ENCODE measurements around the gene CXCR6. TPM values are rescaled to one million over a fixed set of nuclear protein-coding genes. Genes with fewer than 3 reads are reported as not detected.

Gene CXCR6
- polyA plus RNA-seq, 2 of the 4 experiments (the other 2 are of a cell fraction) = not detected

DNA sequence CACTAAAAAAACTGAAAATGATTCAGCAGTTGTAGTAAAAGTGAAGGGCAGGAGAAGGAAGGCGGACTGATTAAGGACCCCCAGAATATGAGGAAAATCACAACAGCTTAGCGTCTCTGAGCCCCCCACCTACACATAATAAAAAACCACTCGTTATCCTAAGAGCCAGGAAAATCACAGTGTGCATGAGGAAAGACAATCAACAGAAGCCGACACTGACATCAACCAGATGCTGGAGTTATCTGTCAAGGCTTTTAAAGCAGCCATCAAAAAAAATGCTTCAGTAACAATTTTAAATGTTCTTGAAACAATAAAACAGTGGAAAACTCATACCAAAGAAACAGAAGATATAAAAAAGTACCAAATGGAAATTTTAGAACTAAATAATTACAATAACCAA lies 9.7 kb upstream of the CXCR6 start:
- Histone ChIP-seq H3K4me3 (no peak overlapping the region), H3K4me1 (no peaks in the 10 kb centered on the region), H3K9me3 (no peaks in the 10 kb centered on the region), H3K27ac (no peak overlapping the region), H3K4me2 (no peak overlapping the region)
- CTCF ChIA-PET = interaction anchor here (5.8 to 7.7 kb wide), 2 partner anchors 145 to 172 kb away, joined by 45 to 50 read pairs; no protein-coding TSS in a partner anchor
- no peak for FAIRE-seq
- DNase-seq (ENCODE audit: low read depth in 1 of 2, low spot score in 1 of 2) = no peak
- POLR2A ChIA-PET = no interaction called here
- 85% methylated on average over 4 of the region's 4 CpGs for WGBS (ENCODE audit: missing lambda C conversion rate)
- no peak for ATAC-seq
- TF ChIP-seq MAZ (IDR thresholded peaks at IDR 0.05; ENCODE audit: borderline replicate concordance, low read depth, low read length) = no peak
- no peak for TF ChIP-seq CHD2 (IDR thresholded peaks at IDR 0.05; ENCODE audit: low read length, partially characterized antibody)
- TF ChIP-seq PHF8 (IDR thresholded peaks at IDR 0.05; ENCODE audit: borderline replicate concordance, low read depth) = no peak
- no peak for TF ChIP-seq REST (IDR thresholded peaks at IDR 0.05)
- TF ChIP-seq ESRRA (IDR thresholded peaks at IDR 0.05; ENCODE audit: borderline replicate concordance, low read length) = no peak
- TF ChIP-seq CHD4 (IDR thresholded peaks at IDR 0.05; ENCODE audit: borderline replicate concordance) = no peak
- TF ChIP-seq CBX8 (IDR thresholded peaks at IDR 0.05) = no peak
- no peak for TF ChIP-seq TP53 (CRISPR knock-in tag; IDR thresholded peaks at IDR 0.05)
- TF ChIP-seq HEYL (CRISPR knock-in tag; IDR thresholded peaks at IDR 0.05) = no peak
- TF ChIP-seq FOSL2 (IDR thresholded peaks at IDR 0.05) = no peak
- TF ChIP-seq FOSL2 (CRISPR knock-in tag; IDR thresholded peaks at IDR 0.05) = no peak
- TF ChIP-seq HOXA7 (CRISPR knock-in tag; IDR thresholded peaks at IDR 0.05) = no peak
- no peak for TF ChIP-seq NR3C1 (IDR thresholded peaks at IDR 0.05)
- TF ChIP-seq, protein P1, sequence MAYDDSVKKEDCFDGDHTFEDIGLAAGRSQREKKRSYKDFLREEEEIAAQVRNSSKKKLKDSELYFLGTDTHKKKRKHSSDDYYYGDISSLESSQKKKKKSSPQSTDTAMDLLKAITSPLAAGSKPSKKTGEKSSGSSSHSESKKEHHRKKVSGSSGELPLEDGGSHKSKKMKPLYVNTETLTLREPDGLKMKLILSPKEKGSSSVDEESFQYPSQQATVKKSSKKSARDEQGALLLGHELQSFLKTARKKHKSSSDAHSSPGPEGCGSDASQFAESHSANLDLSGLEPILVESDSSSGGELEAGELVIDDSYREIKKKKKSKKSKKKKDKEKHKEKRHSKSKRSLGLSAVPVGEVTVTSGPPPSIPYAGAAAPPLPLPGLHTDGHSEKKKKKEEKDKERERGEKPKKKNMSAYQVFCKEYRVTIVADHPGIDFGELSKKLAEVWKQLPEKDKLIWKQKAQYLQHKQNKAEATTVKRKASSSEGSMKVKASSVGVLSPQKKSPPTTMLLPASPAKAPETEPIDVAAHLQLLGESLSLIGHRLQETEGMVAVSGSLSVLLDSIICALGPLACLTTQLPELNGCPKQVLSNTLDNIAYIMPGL (CRISPR knock-in tag; IDR thresholded peaks at IDR 0.05; ENCODE audit: borderline replicate concordance) = no peak
- no peak for TF ChIP-seq SMC3 (IDR thresholded peaks at IDR 0.05)

DNA sequence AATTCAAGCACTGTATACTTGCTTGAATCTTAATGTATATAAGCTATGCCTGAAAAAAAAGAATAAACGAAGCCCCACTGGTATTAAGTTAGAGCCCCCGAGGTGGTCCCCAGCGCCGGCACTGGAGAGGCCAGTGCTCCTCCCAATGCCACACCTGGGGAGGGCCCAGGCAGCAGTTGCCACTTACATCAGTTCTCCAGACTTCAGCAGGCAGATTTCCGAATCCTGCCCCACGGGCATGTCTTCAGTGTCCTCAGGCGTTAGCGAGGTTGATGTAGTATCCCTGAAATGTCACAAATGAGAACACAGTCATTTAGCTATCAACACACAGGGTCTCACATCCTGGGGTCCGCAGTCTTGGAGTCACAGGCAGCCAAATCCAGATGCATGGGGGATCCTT lies 7.0 kb upstream of the CXCR6 start:
- ATAC-seq = no peak
- 78% methylated on average over 8 of the region's 9 CpGs for WGBS (ENCODE audit: missing lambda C conversion rate)

More for the DNA sequence above, 7.0 kb upstream of the CXCR6 start:
- no peak for DNase-seq (ENCODE audit: low read depth in 1 of 2, low spot score in 1 of 2)
- no peak for FAIRE-seq
- Histone ChIP-seq H3K4me3 (no peak overlapping the region), H3K9me3 (no peaks in the 10 kb centered on the region), H3K4me2 (no peak overlapping the region), H3K27ac (no peak overlapping the region), H3K4me1 (no peaks in the 10 kb centered on the region)
- POLR2A ChIA-PET = no interaction called here
- TF ChIP-seq PHF8 (IDR thresholded peaks at IDR 0.05; ENCODE audit: borderline replicate concordance, low read depth) (no peak), EHMT2 (IDR thresholded peaks at IDR 0.05; ENCODE audit: low read depth) (no peak), NR3C1 (IDR thresholded peaks at IDR 0.05) (no peak), TFCP2L1 (CRISPR knock-in tag; IDR thresholded peaks at IDR 0.05) (no peak), SREBF2 (IDR thresholded peaks at IDR 0.05) (no peak), EHF (CRISPR knock-in tag; IDR thresholded peaks at IDR 0.05) (no peak), HOXA7 (CRISPR knock-in tag; IDR thresholded peaks at IDR 0.05) (no peak), ZFP36 (IDR thresholded peaks at IDR 0.05; ENCODE audit: borderline replicate concordance, partially characterized antibody) (no peak), RNF2 (IDR thresholded peaks at IDR 0.05; ENCODE audit: borderline replicate concordance, low read depth) (no peak)
- TF ChIP-seq, protein P2, sequence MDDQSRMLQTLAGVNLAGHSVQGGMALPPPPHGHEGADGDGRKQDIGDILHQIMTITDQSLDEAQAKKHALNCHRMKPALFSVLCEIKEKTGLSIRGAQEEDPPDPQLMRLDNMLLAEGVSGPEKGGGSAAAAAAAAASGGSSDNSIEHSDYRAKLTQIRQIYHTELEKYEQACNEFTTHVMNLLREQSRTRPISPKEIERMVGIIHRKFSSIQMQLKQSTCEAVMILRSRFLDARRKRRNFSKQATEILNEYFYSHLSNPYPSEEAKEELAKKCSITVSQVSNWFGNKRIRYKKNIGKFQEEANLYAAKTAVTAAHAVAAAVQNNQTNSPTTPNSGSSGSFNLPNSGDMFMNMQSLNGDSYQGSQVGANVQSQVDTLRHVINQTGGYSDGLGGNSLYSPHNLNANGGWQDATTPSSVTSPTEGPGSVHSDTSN (IDR thresholded peaks at IDR 0.05) = no peak
- TF ChIP-seq, protein P1 (CRISPR knock-in tag; IDR thresholded peaks at IDR 0.05; ENCODE audit: borderline replicate concordance) = no peak
- CTCF ChIA-PET = interaction anchor here (1.0 to 8.9 kb wide), 3 partner anchors 44 to 442 kb away, joined by 3 to 192 read pairs (median 4); no protein-coding TSS in a partner anchor
